SH-SY5Y (cell line): ENCODE measurements around the gene TMEM234.

ENCODE experiments used
- GATA2 ChIP-seq: IDR thresholded peaks from 2 replicates; pipeline ENCODE4 v1.6.1; 2011; ENCODE audit warnings: mild to moderate bottlenecking, low read depth, low read length
- GATA3 ChIP-seq: IDR thresholded peaks from 2 replicates; pipeline ENCODE4 v1.6.1; 2011; ENCODE audit warnings: low read depth, mild to moderate bottlenecking, low read length, moderate library complexity

DNA sequence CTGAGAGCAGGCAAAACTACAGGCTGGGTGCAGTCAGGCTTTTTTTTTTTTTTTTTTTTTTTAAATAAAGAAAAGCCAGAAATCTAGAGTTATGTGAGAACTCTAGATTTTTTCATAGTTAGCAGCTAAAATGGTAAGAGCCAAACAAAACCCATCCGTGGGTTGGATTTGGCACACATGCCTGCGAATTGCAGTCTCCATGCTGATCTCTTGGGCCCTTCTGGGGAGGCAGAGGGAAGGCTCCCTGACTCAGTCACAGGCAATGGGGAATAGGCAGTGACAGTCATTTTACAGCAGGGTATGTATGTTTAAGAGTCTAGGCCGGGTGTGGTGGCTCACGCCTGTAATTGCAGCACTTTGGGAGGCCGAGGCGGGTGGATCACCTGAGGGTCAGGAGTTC, 40.1 kb downstream of the TMEM234 start:
- no peak for TF ChIP-seq GATA3
- TF ChIP-seq GATA2 = no peak
